GM12878 (cell line): ENCODE results near the gene ITGA6. TPM values are rescaled to one million over a fixed set of nuclear protein-coding genes. Genes with fewer than 3 reads are reported as not detected.

Experiments used
- ATAC-seq: fragments of 200-7000 bp; cut with Tn5 transposase; 3 replicates; pipeline ENCODE4 v1.9.1; 2020; ENCODE audit warnings: mild to moderate bottlenecking, moderate library complexity
- BruUV-seq: library from RNA; stranded (reverse); fragments of 400-500 nt; replicated peaks from 2 replicates; lab custom pipeline; 2021; lab: Mats Ljungman, UMichigan
- CTCF ChIA-PET: fragments of 300-600 bp; sonication (Branson Sonifier 250); formaldehyde crosslinking; extraction: SDS; loops from one replicate; lab custom pipeline; 2021; ENCODE audit warnings: inconsistent platforms; lab: Yijun Ruan, JAX
- POLR2A ChIA-PET: fragments of 350-600 bp; formaldehyde crosslinking; extraction: SDS; loops from one replicate; lab custom pipeline; 2021; ENCODE audit warnings: inconsistent platforms; lab: Charles Lee
- RAD21 ChIA-PET: fragments of 300-600 bp; sonication (Branson Sonifier 250); formaldehyde crosslinking; loops from one replicate; lab custom pipeline; 2023; ENCODE audit warnings: antibody characterized with exemption; ENCODE audit not compliant: unreplicated experiment; lab: Charles Lee
- SMC1A ChIA-PET: fragments of 300-600 bp; sonication (Branson Sonifier 250); formaldehyde crosslinking; loops from one replicate; lab custom pipeline; 2023; ENCODE audit not compliant: unreplicated experiment, uncharacterized antibody; lab: Charles Lee
- DNase-seq: peaks from one replicate; pipeline ENCODE4 v3.0.0-alpha.2; 2011; ENCODE audit warnings: low read depth, low spot score
- FAIRE-seq: peaks from 3 replicates; lab custom pipeline; 2011; peaks lifted over from hg19 to GRCh38; lab: Jason Lieb, UNC
- H2AFZ ChIP-seq: 2 replicates; pipeline ENCODE4 v1.6.0; 2011; ENCODE audit warnings: low read depth, low read length, control low read depth; ENCODE audit not compliant: control insufficient read depth
- H3K27ac ChIP-seq: 2 replicates; pipeline ENCODE4 v1.5.1; 2011; ENCODE audit warnings: control low read depth; ENCODE audit not compliant: control insufficient read depth, insufficient read depth
- H3K27me3 ChIP-seq, 2 experiments: replicated peaks in 1 of 2; 2 replicates each; pipeline versions ENCODE4 v1.6.0 to v1.6.1; 2011; ENCODE audit warnings: low read length in 1 of 2; ENCODE audit not compliant: control insufficient read depth in 2 of 2, insufficient read depth in 2 of 2
- H3K36me3 ChIP-seq, 2 experiments: 2 replicates each; pipeline ENCODE4 v1.5.1; 2011; ENCODE audit warnings: low read length in 1 of 2; ENCODE audit not compliant: control insufficient read depth in 2 of 2, insufficient read depth in 2 of 2
- H3K4me1 ChIP-seq: 2 replicates; pipeline ENCODE4 v1.6.1; 2011; ENCODE audit warnings: mild to moderate bottlenecking, low read length, moderate library complexity, mixed read lengths; ENCODE audit not compliant: control insufficient read depth, insufficient read depth
- H3K4me2 ChIP-seq: 2 replicates; pipeline ENCODE4 v1.6.0; 2011; ENCODE audit warnings: control low read depth; ENCODE audit not compliant: control insufficient read depth, insufficient read depth
- H3K4me3 ChIP-seq: fragments of 200-600 bp; sonication (generic); 2 replicates; pipeline ENCODE4 v1.5.1; 2016
- H3K79me2 ChIP-seq: 2 replicates; pipeline ENCODE4 v1.6.0; 2011; ENCODE audit warnings: low read length; ENCODE audit not compliant: control insufficient read depth, insufficient read depth
- H3K9ac ChIP-seq: 2 replicates; pipeline ENCODE4 v1.8.0; 2011; ENCODE audit warnings: low read length, control low read depth, mixed read lengths; ENCODE audit not compliant: control insufficient read depth, insufficient read depth
- H3K9me3 ChIP-seq: replicated peaks from 3 replicates; pipeline ENCODE4 v1.5.1; 2011; ENCODE audit warnings: mild to moderate bottlenecking, low read length; ENCODE audit not compliant: control insufficient read depth, insufficient read depth
- H4K20me1 ChIP-seq: 2 replicates; pipeline ENCODE4 v1.6.0; 2011; ENCODE audit not compliant: control insufficient read depth, insufficient read depth
- HCFC1 ChIP-seq: fragments of 150-350 bp; IDR thresholded peaks from 2 replicates; pipeline ENCODE4 v1.6.1; 2014; ENCODE audit warnings: low read length
- IRF4 ChIP-seq: IDR thresholded peaks from 2 replicates; pipeline ENCODE4 v1.6.1; 2011; ENCODE audit warnings: low read depth, low read length
- NFYA ChIP-seq: IDR thresholded peaks from 2 replicates; pipeline ENCODE4 v1.6.1; 2011; ENCODE audit warnings: low read depth, mild to moderate bottlenecking, low read length, improper control_type of control experiment, borderline replicate concordance
- NRF1 ChIP-seq: conservative IDR thresholded peaks from 2 replicates; pipeline ENCODE4 v1.6.1; 2011; ENCODE audit warnings: mild to moderate bottlenecking, low read depth, low read length, improper control_type of control experiment
- POLR2AphosphoS5 ChIP-seq: IDR thresholded peaks from 2 replicates; pipeline ENCODE4 v1.6.1; 2011; ENCODE audit warnings: mild to moderate bottlenecking, low read length, inconsistent platforms
- RAD21 ChIP-seq: IDR thresholded peaks from 2 replicates; pipeline ENCODE4 v1.6.1; 2011; ENCODE audit warnings: mild to moderate bottlenecking, low read depth, low read length, moderate library complexity; ENCODE audit not compliant: insufficient read depth
- SUZ12 ChIP-seq: fragments of 200-600 bp; sonication (generic); IDR thresholded peaks from one replicate; pipeline ENCODE4 v1.6.1; 2018; ENCODE audit warnings: antibody characterized with exemption, mild to moderate bottlenecking; ENCODE audit not compliant: unreplicated experiment
- TAF1 ChIP-seq: IDR thresholded peaks from 2 replicates; pipeline ENCODE4 v1.6.1; 2011; ENCODE audit warnings: mild to moderate bottlenecking, low read depth, low read length, borderline replicate concordance
- ZNF592 ChIP-seq: fragments of 450-650 bp; IDR thresholded peaks from 2 replicates; pipeline ENCODE4 v1.6.1; 2017; ENCODE audit warnings: mild to moderate bottlenecking, moderate library complexity
- WGBS: methylation state at CpG from one replicate; pipeline ENCODE4 v1.1.6; 2016; ENCODE audit warnings: low lambda C conversion rate; ENCODE audit not compliant: insufficient replicate concordance, insufficient coverage; ENCODE audit errors: missing lambda C conversion rate; 5-methylcytosine and 5-hydroxymethylcytosine counted together
- in situ Hi-C: fragments of 300-500 bp; cut with MboI; formaldehyde crosslinking; loops from 9 replicates; pipeline ENCODE4 v1.14.3; 2018; ENCODE audit warnings: mixed read lengths
- intact Hi-C: fragments of 100-400 bp; cut with micrococcal nuclease; formaldehyde crosslinking; loops from one replicate; pipeline ENCODE4 v1.14.2; 2022; ENCODE audit not compliant: unreplicated experiment
- polyA plus RNA-seq, 11 experiments: library from polyadenylated mRNA; depleted of rRNA in 4 of 11; unstranded in 6 of 11; stranded (reverse) in 5 of 11; fragments of >200 nt; fragmentation: Nextera tagmentation in 4 of 11; fragmentation: Illumina TruSeq in 1 of 11; extraction: Ambion mirVana in 4 of 11; extraction: Trizol in 1 of 11; gene quantifications; 1 replicate in 1 of 11; 2 replicates in 10 of 11; pipeline versions ENCODE4 v1.2.1 to v1.2.3, GENCODE V29; 2011 to 2016; ENCODE audit warnings: inconsistent platforms in 2 of 11, missing spikeins in 2 of 11, low read depth in 1 of 11
- total RNA-seq, 4 experiments: library from RNA; depleted of rRNA in 3 of 4; stranded (reverse); fragments of >200 nt in 3 of 4; fragmentation: Illumina TruSeq in 1 of 4; extraction: Trizol in 1 of 4; gene quantifications; 2 replicates each; pipeline versions ENCODE4 v1.2.1 to v1.2.3, GENCODE V29; 2013 to 2021

The ITGA6 gene
- total and polyA plus RNA-seq, 10 of the 15 experiments (the other 5 are each of a cell fraction or from before 2014, with no cell fraction given), result 0.01 to 0.36 (median 0.14) TPM; not detected in 2

DNA sequence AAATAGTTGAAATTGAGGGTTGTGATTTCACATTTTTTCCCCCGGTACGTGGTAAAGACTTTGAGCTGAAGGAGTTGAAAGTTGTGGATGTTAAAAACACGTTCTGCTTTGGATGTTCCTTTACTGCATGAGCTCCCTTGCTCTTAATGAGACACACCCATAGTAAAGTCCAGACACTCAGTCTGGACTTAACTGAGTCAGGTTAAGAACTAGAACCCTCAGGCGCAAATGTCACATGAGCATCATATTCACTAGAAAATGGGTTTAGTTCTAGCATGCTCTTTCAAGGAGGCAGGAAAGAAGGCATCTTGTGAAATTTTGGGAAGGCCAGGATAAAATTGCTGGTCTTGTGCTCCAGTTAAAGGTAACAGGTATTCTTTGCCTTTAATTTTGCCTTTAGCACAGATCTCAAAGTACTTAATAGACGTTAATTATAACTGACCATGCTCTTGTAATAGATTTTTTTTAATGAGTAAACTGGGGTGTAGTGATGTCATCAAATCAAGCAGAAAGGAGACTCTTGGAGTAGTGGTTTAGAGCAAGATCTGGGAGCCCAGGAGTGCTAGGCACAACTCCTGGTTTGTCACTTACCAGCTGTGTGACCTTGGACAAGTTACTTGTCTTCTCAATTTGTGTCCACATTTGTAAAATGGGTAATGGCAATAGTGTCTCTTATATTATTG is 20.6 kb downstream of the ITGA6 start (continued):
- TF ChIP-seq IRF4 (no peak), ZNF592 (no peak)

DNA sequence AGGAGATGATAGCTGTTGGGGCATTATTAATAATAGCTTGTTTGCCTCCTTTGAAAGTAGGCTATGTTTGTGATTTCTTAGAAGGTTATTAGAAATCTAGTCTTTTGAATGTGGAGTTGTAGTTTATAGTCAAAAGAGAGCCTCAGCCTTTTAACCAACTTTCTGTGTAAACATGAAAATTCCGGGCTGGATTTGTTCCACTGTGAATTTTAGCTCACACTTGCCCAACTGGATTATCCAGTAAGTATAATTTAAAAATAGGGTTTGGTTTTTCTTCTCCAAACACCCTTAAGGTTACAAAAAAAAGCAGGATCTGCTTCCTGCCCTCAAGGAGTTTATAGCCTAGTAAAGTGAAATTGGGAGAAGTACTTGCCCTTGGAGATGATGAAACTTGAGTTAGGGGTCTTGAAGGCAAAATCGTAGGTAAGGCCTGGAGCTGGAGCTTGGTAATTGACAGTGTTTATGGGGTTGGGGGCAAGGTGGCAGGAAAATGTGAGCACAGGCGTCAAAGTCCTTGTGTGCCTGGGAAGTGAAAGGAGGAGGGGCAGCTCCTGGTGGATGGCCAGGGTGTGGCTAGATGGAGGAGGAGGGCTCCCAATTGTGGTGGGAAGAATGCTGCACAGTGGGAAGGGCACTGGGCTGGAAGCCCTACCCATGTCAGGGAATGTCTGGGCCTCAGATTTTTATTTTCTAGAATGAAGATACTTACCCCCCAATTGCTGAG is 21.3 kb downstream of the ITGA6 start:
- Histone ChIP-seq H3K9ac (no peak overlapping the region), H3K4me3 (no peak overlapping the region), H3K27ac (no peak overlapping the region), H3K36me3 (no peaks in the 10 kb centered on the region), H3K4me2 (no peak overlapping the region), H2AFZ (no peak overlapping the region), H3K79me2 (no peaks in the 10 kb centered on the region), H3K9me3 (no peaks in the 10 kb centered on the region), H3K4me1 (no peaks in the 10 kb centered on the region), H3K27me3 (peaks cover 0 to 3% of the 10 kb centered on the region in 2 experiments; a peak in 1 of 4 replicates), H4K20me1 (no peaks in the 10 kb centered on the region)
- WGBS, result 0% methylated on average over 3 of the region's 3 CpGs
- in situ Hi-C loops (no loop called here), intact Hi-C loops (no loop called here)
- POLR2A ChIA-PET, result no interaction called here
- TF ChIP-seq RAD21 (no peak), SUZ12 (no peak), NFYA (no peak), POLR2AphosphoS5 (no peak), NRF1 (no peak), HCFC1 (no peak), TAF1 (no peak)
- no peak for ATAC-seq
- SMC1A ChIA-PET, result interaction anchor here (0.7 kb wide), 1 partner anchor 12 kb away, joined by 3 read pairs; no protein-coding TSS in a partner anchor
- no peak for FAIRE-seq
- BruUV-seq, result no TSS peak
- RAD21 ChIA-PET, result no interaction called here
- no peak for DNase-seq
- CTCF ChIA-PET, result interaction anchor here (1.3 to 1.7 kb wide), 2 partner anchors 10 to 14 kb away, joined by 3 read pairs; no protein-coding TSS in a partner anchor
